Suppressor macrophage treated with lipopolysaccharide for 1 hour (primary cell): ENCODE data around the gene PLEKHN1.

Experiments used
- DNase-seq, 3 donors: peaks; one replicate each; pipeline ENCODE4 v3.0.0-alpha.2; 2020 to 2022

The PLEKHN1 gene

GRCh38 chr1:1013105-1013921 is 47.0 kb downstream of the PLEKHN1 start, which contains the start of gene ISG15:
TSS of gene ISG15 (plus strand) at chr1:1013497. CDS start at chr1:1013574, 77 bp downstream.
- peak; percentile 98 to 99 (median 99) for DNase-seq

- DNase-seq = peak in 2 of 3 donors; percentile 59 to 63
These were observed 47.8 kb downstream of the PLEKHN1 start for GRCh38 chr1:1013922-1014648.

- DNase-seq = peak; percentile 72 to 87 (median 80)
These were observed 48.8 kb downstream of the PLEKHN1 start for GRCh38 chr1:1014799-1015681.

- peak in 2 of 3 donors; percentile 25 to 49 for DNase-seq
These were observed 51.4 kb downstream of the PLEKHN1 start for GRCh38 chr1:1017397-1018320.

DNA sequence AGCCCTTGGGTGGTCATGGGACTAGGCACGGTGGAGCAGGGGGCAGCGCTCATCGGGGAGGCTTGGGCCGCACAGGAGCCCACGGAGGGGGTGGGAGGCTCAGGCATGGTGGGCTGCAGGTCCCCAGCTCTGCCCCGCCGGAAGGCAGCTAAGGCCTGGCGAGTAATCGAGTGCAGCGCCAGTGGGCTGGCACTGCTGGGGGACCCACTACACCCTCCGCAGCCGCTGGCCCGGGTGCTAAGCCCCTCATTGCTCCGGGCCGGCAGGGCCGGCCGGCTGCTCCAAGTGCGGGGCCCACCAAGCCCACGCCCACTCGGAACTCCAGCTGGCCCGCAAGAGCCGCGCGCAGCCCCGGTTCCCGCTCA is 52.0 kb downstream of the PLEKHN1 start:
- DNase-seq = peak in 1 of 3 donors; percentile 20

GRCh38 chr1:1019122-1019999 is 53.1 kb downstream of the PLEKHN1 start:
- peak; percentile 89 to 97 (median 92) for DNase-seq

DNA sequence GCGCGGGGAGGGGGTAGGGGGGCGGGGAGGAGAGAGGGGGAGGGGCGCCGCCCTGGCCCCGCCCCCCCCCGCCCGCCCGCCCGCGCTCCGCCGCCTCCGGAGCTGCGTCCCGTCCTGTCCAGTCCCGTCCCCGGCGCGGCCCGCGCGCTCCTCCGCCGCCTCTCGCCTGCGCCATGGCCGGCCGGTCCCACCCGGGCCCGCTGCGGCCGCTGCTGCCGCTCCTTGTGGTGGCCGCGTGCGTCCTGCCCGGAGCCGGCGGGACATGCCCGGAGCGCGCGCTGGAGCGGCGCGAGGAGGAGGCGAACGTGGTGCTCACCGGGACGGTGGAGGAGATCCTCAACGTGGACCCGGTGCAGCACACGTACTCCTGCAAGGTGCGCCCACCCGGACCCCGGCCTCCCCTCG is 53.7 kb downstream of the PLEKHN1 start, which contains the start of gene AGRN:
Gene AGRN, plus strand, starts transcription at position 121 of the 405 bp plus-strand sequence. Its CDS starts 53 bp downstream, at position 174.
- DNase-seq = peak in 2 of 3 donors; percentile 55 to 62

DNA sequence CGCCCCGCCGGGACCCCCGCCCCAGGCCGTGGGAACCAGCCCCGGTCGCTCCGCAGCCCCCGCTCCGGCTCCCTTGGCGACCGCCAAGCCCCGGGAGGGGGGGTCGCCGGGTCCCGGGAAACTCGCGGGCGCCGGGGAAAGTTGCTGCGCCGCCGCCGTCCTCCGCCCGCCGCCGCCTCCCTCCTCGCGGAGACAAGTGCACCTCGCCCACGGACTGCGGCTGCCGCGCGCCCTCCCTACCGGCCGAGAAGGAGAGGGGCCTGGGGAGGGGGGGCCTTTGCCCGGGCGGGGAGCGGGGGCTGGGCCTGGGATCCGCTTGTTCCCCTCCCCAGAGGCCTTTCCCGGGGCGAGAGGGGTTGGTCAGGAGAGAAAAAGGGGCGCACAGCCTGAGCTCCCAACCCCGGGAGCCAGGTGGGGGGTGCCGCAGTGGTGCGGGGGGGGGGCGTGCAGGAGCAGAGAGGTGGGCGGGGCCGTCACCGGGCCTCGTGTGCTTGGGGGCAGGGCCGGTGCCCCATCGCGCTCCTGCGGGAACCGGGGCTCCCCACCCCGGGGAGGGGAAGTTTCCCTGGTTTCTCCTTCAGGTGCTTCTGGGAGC is 54.2 kb downstream of the PLEKHN1 start:
- DNase-seq = peak in 2 of 3 donors; percentile 51 to 74

DNA sequence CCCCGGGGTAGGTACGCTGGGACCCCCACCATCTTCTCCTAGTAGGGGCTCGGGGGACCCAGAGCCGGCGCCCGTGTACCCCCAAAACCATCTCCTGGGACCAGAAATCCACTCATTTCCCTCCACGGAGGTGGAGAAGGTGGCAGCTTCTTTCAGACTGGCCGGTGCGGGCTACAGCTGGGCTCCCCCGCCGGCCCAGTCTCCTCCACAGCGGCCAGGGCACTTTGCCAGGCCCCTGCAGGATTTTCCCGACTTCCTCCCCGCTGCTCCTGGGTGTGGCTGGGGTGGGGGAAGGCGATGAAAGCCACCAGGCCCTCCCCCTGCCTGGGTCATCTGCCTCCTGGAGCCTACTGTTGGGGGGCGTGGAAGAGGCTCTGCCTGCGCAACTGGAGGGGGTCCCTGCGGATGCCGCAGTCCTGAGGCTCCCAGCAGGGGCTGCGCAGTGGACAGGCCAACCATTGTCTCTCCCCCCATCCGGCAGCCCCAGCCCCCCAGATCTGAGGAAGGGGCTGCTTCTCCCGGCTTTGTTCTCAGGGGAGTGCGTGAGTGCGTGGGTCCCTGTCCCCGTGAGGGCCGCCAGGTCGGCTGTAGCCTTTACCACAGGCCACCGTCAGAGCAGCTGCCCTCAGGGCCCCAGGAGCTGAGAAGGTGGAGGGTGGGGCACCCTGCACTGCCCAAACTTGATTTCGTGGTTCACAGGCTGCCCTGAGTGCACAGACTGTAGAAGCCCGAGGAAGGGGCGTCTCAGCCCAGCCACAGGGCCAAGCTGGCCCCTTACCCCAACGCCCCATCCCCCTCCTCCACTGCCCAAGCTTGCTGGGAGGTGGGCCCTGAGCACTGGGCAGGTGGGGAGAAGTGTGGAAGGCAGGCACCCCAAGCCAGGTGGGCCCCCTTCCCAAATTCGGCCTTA is 55.0 kb downstream of the PLEKHN1 start:
- DNase-seq = peak; percentile 89 to 95 (median 90)

- peak; percentile 62 to 72 (median 71) for DNase-seq
These were observed 55.6 kb downstream of the PLEKHN1 start for GRCh38 chr1:1021920-1022259.

- DNase-seq = peak in 1 of 3 donors; percentile 28
These were observed 56.2 kb downstream of the PLEKHN1 start for GRCh38 chr1:1022302-1023009.

DNA sequence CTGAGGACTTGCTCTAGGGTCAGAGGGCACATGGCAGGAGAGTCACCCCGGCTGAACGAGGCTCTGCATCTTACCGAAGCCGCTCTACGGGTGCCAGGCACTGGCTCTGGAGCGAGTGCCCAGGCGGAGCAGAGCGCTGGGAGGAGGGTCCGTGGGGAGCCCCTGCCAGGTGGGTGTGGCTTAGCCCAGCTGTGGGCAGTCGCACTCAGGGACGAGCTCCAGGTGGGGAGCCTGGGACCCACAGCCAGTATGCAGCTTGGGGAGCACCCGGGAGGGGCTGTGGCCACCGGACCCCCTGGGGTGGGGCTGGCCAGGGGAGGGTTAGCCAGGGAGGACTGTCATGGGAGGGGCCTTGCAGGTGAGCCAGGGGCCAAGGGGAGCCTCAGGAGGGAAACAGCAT is 57.4 kb downstream of the PLEKHN1 start:
- DNase-seq = peak in 1 of 3 donors; percentile 38

GRCh38 chr1:1024149-1024770 is 58.0 kb downstream of the PLEKHN1 start:
- DNase-seq = no peak

GRCh38 chr1:1024771-1025699 is 58.8 kb downstream of the PLEKHN1 start:
- no peak for DNase-seq
